ENCODE measurements around the gene ELL.

ELL gene

GRCh38 chr19:18401580-18402112 is 120.2 kb downstream of the ELL start:
- DNase-seq (ENCODE audit: low read depth in 2 of 2) = no peak

- DNase-seq (ENCODE audit: low read depth in 2 of 2) = no peak
Observed at GRCh38 chr19:18399008-18399407, 122.9 kb downstream of the ELL start.

GRCh38 chr19:18397242-18398202 is 124.3 kb downstream of the ELL start, which contains the start of gene LRRC25:
TSS of gene LRRC25 (minus strand) at chr19:18397622. CDS start at chr19:18396963, 659 bp downstream.
- DNase-seq (ENCODE audit: low read depth in 2 of 2) = no peak

DNA sequence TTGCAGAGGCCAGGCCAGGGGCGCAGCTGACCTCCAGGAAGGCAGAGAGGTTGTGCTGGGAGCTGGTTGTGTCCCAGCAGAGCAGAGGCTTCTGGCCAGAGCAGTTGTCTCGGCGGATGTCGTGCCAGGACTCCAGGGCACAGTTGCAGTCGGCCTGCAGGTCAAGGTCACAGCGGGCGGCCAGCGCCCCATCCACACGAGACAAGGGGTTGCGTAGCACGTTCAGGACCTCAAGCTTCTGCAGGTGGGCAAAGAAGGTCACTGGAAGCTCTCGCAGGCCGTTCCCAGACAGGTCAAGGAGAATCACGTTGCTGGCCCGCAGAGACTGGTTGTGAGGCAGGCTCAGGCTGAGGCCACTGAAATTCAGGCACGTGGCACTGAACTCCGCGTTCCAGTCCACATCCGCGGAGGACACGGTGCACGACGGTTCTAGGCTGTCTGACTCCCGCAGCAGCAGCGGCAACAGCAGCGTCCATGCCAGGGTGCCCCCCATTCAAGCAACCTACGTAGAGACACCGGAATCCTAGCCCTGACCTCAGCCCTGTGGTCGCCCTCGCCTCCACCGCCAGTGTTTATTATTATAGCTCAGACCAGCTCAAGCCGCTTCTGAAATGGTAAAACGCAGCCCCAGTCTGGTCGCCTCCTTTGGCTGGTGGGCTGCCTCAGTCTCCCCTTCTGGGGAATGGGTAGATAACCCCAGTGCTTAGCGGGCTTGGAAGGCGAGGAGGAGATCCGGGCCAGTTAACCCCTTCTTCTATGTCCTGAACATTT is 125.2 kb downstream of the ELL start:
- no peak for DNase-seq (ENCODE audit: low read depth in 2 of 2)

DNA sequence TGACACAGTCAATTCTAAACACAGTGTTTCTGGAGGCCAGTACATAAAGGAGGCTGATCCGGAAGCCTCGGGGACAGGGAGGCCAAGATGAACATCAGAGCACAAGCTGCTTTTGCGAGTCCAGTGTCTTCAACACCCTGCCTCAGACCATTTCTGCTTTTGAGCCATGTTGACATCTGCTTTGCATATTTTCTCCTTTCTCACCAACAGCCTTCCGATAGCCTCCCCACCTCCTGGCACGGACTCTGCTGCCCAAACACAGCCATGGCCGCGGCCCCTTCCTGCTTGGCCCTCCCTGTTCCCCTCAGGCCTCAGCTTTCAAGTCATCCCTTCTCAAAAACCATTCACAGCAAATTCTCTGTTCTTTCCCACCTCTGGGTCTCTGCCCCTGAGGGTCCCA is 128.0 kb downstream of the ELL start:
- DNase-seq (ENCODE audit: low read depth in 2 of 2) = no peak

DNA sequence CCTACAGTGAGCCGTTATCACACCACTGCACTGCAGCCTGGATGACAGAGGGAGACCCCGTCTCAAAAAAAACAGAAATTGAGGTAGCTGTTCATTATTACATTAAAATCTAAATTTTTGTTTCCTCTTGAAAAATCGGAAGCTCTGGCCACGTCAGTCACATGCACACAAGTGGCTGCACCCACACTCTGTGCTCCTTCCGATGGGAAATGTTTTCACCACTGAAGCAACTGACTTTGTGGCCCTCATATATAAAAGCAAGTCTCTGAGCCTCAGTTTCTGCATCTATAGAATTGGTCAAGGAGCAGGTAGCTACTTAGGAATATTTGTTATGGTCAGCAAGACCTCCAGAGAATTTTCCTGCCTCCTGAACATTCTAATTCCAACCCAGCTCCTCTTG is 128.9 kb downstream of the ELL start:
- no peak for DNase-seq (ENCODE audit: low read depth in 2 of 2)

Data from stimulated activated CD4-positive, alpha-beta T cell treated with anti-CD3 and anti-CD28 coated beads, Interleukin-12 subunit alpha, Interleukin-12 subunit beta, amount 100 ng/mL, for 24 hours (primary cell).